GM19395 (cell line): ENCODE measurements around the gene DPH5.
"Not testable (repeated sequence)": the region's sequence is repeated elsewhere in the genome, so short reads cannot be mapped to it uniquely, and the experiment has no call there.

Experiments
- ATAC-seq: cut with Tn5 transposase; IDR thresholded peaks from one replicate; pipeline ENCODE4 v1.9.1; 2021; ENCODE audit warnings: mild to moderate bottlenecking, moderate library complexity; ENCODE audit not compliant: unreplicated experiment

DPH5 gene

DNA sequence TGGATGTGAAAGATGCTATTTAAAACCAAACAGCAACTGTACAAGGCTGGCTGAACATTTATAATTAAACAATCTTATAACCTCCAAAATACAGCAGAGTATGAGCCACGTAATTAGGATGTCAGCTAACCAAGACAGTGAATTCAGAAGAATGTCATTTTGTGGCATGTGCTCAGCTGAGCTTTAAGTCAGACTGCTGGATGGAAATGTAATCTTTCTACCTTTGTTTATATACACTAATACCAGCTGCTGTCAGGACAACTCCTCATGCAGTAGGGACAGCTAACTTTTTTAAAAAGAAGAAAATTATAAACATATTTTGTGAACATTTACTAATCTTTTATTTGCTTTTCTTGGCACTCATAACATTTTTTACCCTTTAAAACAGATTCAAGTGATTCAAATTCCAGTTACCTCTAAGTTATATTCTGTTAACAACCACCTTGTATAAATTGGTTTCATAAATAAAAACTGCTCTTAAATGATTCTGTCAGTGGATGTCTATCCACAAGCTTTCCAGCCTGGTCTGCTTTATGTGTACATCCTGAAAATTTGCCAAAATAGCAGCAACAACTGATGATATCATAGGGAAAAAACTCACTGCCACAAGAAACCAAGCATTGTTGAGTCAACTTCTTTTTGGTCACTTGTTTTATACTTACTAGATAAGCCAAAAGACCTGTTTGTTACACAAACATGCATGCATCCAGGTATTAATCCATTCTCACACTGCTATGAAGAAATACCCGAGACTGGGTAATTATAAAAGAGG, 36.1 kb downstream of the DPH5 start:
- ATAC-seq = no peak

DNA sequence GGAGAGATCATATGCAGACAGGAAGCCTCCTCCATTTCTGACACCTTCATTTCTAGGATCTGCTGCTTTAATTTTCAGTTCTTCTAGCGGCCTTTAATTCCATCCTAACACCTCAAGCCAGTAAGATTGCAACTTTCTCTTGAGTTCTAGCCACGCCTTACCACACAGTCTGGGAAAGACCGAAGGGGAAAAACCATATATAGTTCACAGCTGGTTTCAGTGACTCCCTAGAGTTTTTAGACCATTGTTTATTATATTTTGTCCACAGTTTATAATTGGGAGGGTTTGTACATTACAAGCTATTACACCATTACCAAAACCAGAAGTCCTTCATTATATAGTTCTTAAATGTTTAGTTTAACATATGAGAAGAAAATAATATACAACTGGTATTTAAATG, 37.5 kb downstream of the DPH5 start:
- no peak for ATAC-seq

GRCh38 chr1:100982793-100983192, 42.8 kb downstream of the DPH5 start:
- ATAC-seq = no peak

DNA sequence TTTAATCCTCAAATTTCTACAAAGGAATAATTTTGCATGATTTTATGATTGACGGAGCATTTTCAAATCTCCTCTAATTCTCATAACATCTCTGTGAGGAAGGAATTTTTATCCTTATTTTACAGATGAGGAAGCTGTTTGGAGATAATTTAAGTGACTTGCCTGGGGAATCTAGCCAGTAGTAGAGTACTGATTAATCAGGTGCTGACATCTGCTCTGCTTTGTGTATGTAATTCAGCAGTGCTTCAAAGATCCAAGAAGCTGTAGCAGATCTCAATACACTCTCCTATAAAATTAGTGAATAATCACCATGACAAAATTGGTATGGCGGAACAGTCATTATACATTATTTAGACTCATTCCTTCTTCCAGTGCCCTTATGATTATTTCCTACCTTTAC, 46.0 kb downstream of the DPH5 start:
- no peak for ATAC-seq

DNA sequence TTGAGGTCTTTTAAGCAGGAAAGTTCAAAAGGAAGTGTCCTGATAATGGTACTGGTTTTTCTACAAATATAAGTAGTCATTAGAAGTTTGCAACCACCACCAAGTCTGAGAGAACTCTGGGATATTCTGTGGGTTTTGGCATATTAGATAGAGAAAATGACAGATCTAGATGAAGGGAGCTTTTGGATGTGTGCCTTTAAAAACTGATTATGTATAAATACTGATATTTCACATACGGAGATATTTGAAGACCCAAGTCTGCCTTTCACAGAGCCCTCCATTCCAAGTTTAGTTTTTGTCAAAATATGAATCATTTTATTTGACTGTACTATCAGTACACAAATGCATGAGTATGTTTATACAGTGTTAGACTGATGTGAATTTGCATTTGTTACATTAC, 48.6 kb downstream of the DPH5 start:
- no peak for ATAC-seq

GRCh38 chr1:100972185-100972584, 53.4 kb downstream of the DPH5 start:
- no peak for ATAC-seq

DNA sequence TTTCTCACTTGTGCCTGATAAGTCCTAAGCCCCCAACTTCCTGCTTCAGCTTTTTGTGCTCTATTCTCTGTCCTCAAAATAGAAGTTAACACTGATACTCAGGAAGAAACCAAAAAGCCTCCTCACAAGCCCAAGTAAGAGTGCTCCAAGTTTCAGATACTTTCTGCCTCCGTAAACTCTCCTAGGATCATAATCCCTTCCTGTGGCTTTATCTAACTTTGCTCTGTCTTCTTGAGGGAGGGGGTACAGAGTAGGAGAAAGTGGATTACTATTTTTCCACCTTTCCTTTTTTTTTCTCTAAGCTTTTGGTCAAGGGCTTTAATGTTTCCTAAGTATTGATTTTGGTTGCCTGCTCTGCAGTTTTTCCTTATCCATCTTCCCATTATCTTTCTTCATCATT, 54.6 kb downstream of the DPH5 start:
- no peak for ATAC-seq

GRCh38 chr1:100969327-100969726, 56.3 kb downstream of the DPH5 start:
- ATAC-seq = no peak

DNA sequence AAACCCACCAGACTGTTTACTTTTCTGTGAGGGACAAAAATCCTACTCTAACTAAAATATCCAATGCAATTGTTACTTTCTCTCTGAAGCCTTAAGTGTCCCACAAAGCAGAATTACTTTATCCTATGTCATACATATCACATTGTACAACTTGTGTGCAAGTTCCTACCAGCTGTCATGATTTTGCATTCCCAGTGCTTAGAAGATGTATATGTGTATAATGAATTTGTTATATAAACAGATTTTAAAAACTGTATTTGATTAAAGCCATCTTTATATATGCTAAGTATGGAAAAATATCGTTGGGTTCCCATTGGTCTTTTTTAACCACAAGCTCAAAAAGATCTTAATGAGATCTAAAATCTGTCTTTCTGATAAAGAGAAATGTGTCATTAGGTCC, 57.0 kb downstream of the DPH5 start:
- no peak for ATAC-seq

DNA sequence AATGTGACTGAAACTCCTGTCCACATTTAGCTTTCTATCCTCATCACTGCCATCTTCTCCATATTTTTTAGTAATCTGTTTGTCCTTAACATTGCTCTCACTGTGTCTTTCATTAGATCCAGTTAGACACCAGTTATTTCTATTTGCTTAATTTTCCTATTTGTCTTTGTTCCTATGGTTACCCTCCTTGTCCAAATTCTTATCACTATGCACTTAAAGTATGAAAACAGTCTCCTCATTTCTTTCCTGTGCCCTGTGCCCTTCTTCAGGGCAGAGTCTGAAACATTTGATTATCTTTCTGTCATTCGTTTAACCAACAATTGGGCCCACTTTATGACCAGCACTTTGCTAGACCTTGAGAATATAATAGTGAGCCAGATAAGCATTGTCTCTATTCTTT, 65.5 kb downstream of the DPH5 start:
- ATAC-seq = no peak

DNA sequence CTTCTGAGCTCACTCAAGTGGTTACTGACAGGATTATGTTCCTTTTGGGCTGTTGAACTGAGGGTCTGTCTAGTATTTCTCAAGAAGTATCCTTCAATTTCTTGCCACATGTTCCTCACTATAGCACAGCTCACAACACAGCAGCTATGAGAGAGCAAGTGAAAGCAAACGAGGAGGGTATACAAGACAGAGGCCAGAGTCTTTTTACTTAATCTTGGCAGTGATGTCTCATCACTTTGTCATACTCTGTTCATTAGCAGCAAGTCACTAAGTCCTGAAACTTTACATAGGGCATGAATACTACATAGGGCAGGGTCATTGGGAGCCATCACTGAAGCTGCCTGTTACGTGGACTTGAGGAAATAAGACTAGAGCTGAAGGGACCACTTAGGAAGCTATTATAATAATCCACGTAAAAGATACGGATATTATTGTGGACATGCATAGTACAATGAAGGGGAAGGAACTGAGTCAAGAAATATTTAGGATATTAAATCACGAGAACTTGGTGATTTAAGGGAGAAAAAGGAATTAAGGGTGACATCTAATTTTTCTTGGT, 66.0 kb downstream of the DPH5 start:
- ATAC-seq = no peak

GRCh38 chr1:100955322-100955721, 70.3 kb downstream of the DPH5 start:
- no peak for ATAC-seq

DNA sequence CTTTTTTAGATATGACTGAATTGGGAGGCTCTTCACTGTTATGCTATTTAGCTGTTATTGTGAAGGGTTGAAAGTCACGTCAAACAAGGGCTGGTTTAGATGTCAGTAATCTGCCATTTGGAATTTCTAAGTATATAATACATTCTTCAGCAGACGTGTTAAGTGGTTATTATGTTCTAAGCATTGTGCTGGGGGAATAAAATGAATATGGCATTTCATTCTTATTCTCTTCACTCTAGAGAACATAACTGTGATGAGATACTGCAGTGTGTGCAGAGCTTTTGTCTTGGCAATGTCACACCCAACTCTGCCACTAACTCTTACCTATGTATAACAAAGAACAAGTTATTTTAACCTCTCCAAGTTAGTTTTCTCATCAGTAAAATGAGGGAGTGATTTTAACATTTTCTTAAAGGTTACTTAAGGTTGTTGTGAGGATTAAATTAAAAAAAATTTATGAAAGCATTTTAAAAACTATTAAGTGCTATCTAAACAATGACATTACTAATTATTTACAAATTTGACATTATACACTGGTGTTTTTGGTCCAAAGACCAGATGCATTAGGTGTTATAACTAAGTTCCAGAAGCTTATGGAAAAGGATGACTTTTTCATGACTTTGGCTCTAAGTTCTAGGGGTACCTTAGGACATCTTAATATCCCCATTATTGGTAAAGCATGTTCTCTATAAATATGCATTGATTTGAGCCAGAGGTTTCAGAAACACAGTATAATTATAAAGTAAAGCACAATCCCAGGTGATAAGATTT, 71.4 kb downstream of the DPH5 start:
- ATAC-seq = no peak

DNA sequence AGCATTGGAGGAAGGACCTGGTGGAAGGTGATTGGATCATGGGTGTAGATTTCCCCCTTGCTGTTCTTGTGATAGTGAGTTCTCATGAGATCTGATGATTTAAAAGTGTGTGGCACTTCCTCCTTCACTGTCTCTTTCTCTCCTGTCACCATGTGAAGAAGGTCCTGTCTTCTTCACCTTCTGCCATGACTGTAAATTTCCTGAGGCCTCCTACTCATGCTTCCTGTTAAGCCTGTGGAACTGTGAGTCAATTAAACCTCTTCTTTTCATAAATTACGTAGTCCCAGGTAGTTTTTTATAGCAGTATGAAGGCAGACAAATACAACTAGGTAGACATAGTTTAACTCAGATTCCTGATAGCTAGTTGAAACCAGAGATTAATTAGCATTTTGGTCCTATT, 72.6 kb downstream of the DPH5 start:
- not testable (repeated sequence) for ATAC-seq

GRCh38 chr1:100952104-100952745, 73.4 kb downstream of the DPH5 start:
- no peak for ATAC-seq

GRCh38 chr1:100950781-100951180, 74.8 kb downstream of the DPH5 start:
- ATAC-seq = no peak

GRCh38 chr1:100950337-100950736, 75.2 kb downstream of the DPH5 start:
- no peak for ATAC-seq

DNA sequence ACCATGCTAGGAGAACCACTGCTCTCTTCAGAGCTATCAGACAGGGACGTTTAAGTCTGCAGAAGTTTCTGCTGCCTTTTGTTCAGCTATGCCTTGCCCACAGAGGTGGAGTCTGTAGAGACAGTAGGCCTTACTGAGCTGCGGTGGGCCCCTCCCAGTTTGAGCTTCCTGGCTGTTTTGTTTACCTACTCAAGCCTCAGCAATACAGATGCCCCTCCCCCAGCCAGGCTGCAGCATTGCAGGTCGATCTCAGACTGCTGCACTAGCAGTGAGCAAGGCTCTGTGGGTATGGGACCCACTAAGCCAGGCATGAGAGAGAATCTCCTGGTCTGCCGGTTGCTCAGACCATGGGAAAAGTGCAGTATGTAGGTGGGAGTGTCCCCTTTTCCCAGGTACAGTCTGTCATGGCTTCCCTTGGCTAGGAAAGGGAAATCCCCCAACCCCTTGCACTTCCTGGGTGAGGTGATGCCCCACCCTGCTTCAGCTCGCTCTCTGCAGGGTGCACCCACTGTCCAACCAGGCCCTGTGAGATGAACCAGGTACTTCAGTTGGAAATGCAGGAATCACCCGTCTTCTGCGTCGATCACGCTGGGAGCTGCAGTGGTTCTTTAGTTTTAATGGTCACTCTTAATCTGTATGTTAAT, 75.9 kb downstream of the DPH5 start:
- peak; percentile 97 for ATAC-seq

- not testable (repeated sequence) for ATAC-seq
Measured at GRCh38 chr1:100948721-100949405, 76.7 kb downstream of the DPH5 start.

- ATAC-seq = not testable (repeated sequence)
Measured at GRCh38 chr1:100947816-100948215, 77.8 kb downstream of the DPH5 start.
